Large intestine (tissue), 3 donors: ENCODE measurements around the gene SLC12A4. TPM values are rescaled to one million over a fixed set of nuclear protein-coding genes. Genes with fewer than 3 reads are reported as not detected.
A peak's percentile ranks its signal among the peaks of the same experiment; 100 is the strongest.

Experiments
- DNase-seq, 2 donors: peaks; one replicate each; pipeline versions ENCODE4 v3.0.0 to v3.0.0-alpha.2; 2013
- H3K27ac ChIP-seq: one replicate; pipeline ENCODE4 v1.5.1; 2013; ENCODE audit warnings: low read length
- H3K27me3 ChIP-seq: 2 replicates; pipeline ENCODE4 v1.6.1; 2013; ENCODE audit warnings: low read length; ENCODE audit not compliant: control insufficient read depth, insufficient read depth
- H3K36me3 ChIP-seq: 2 replicates; pipeline ENCODE4 v1.6.1; 2013; ENCODE audit warnings: low read length; ENCODE audit not compliant: control insufficient read depth, insufficient read depth
- H3K4me1 ChIP-seq: one replicate; pipeline ENCODE4 v1.6.1; 2013; ENCODE audit warnings: low read length; ENCODE audit not compliant: control insufficient read depth, insufficient read depth
- H3K4me3 ChIP-seq: one replicate; pipeline ENCODE4 v1.5.1; 2013; ENCODE audit warnings: low read length
- H3K9me3 ChIP-seq: one replicate; pipeline ENCODE4 v1.6.1; 2013; ENCODE audit warnings: mild to moderate bottlenecking, low read depth, low read length, moderate library complexity; ENCODE audit not compliant: control insufficient read depth
- WGBS: methylation state at CpG from one replicate; pipeline ENCODE4 v1.1.5; 2013; ENCODE audit warnings: low lambda C conversion rate; ENCODE audit not compliant: insufficient coverage; 5-methylcytosine and 5-hydroxymethylcytosine counted together
- polyA plus RNA-seq: library from polyadenylated mRNA; unstranded; fragments of 120-200 nt; gene quantifications from one replicate; pipeline ENCODE4 v1.2.1, GENCODE V29; 2013

The SLC12A4 gene
- polyA plus RNA-seq, 1 donor, result 25.5 TPM

- peaks cover 6% of the 10 kb centered on the region for H3K4me1 ChIP-seq
- H3K9me3 ChIP-seq, result no peaks in the 10 kb centered on the region
- H3K36me3 ChIP-seq, result peaks cover 2% of the 10 kb centered on the region
- no peak overlapping the region for H3K4me3 ChIP-seq
- peaks cover 3% of the 10 kb centered on the region for H3K27me3 ChIP-seq
- H3K27ac ChIP-seq, result no peak overlapping the region
- DNase-seq, result no peak
- WGBS, result 90% methylated on average over 2 of the region's 9 CpGs
These were observed 2.7 kb upstream of the SLC12A4 start for GRCh38 chr16:67971111-67971510.

- DNase-seq, result peak in 1 of 2 donors; percentile 55
- Histone ChIP-seq H3K27ac (peak overlapping the region; percentile 37), H3K4me3 (peak overlapping the region; percentile 78), H3K36me3 (peaks cover 2% of the 10 kb centered on the region), H3K4me1 (peaks cover 6% of the 10 kb centered on the region), H3K27me3 (no peaks in the 10 kb centered on the region), H3K9me3 (no peaks in the 10 kb centered on the region)
- 0% methylated on average over 3 of the region's 40 CpGs for WGBS
These were observed 1.0 kb upstream of the SLC12A4 start for GRCh38 chr16:67969254-67970039.

DNA sequence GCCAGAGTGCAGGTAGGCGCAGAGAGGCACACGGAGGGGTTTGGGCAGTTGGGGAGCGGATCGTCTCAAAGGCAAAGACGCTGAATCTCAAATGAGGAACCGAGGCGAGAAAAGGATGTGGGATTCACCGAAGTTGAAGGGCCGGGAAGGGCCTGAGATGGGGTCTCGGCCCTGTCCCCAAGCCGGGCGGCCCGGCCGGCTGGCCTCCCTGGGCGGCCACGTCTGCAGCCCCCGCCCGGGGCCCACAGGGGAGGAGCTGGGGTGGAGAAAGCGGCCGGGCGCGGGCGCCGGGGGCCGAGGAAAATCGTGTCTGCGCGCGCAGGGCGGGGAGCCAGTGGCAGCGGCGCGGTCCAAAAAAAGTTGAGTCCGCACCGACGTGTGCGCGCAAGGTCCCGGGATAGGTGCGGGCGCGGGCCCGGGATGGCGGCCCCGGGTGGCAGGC, 458 bp downstream of the SLC12A4 start:
- WGBS, result no CpG with 5 or more reads among the region's 45 CpGs
- Histone ChIP-seq H3K27ac (no peak overlapping the region), H3K4me1 (peaks cover 9% of the 10 kb centered on the region), H3K27me3 (no peaks in the 10 kb centered on the region), H3K36me3 (peaks cover 3% of the 10 kb centered on the region), H3K9me3 (no peaks in the 10 kb centered on the region), H3K4me3 (peak overlapping the region; percentile 78)
- DNase-seq, result no peak

GRCh38 chr16:67967183-67967957, 1.1 kb downstream of the SLC12A4 start:
- no peak overlapping the region for H3K27ac ChIP-seq
- peaks cover 6% of the 10 kb centered on the region for H3K36me3 ChIP-seq
- no peak for DNase-seq
- no peaks in the 10 kb centered on the region for H3K27me3 ChIP-seq
- 53% methylated on average over 3 of the region's 18 CpGs for WGBS
- H3K9me3 ChIP-seq, result no peaks in the 10 kb centered on the region
- H3K4me1 ChIP-seq, result peaks cover 9% of the 10 kb centered on the region
- peak overlapping the region; percentile 78 for H3K4me3 ChIP-seq

GRCh38 chr16:67966549-67967182, 1.8 kb downstream of the SLC12A4 start:
- Histone ChIP-seq H3K36me3 (peaks cover 13% of the 10 kb centered on the region), H3K27me3 (no peaks in the 10 kb centered on the region), H3K4me3 (peak overlapping the region; percentile 78), H3K4me1 (peaks cover 9% of the 10 kb centered on the region), H3K27ac (no peak overlapping the region), H3K9me3 (no peaks in the 10 kb centered on the region)
- DNase-seq, result no peak
- WGBS, result no CpG with 5 or more reads among the region's 3 CpGs

DNA sequence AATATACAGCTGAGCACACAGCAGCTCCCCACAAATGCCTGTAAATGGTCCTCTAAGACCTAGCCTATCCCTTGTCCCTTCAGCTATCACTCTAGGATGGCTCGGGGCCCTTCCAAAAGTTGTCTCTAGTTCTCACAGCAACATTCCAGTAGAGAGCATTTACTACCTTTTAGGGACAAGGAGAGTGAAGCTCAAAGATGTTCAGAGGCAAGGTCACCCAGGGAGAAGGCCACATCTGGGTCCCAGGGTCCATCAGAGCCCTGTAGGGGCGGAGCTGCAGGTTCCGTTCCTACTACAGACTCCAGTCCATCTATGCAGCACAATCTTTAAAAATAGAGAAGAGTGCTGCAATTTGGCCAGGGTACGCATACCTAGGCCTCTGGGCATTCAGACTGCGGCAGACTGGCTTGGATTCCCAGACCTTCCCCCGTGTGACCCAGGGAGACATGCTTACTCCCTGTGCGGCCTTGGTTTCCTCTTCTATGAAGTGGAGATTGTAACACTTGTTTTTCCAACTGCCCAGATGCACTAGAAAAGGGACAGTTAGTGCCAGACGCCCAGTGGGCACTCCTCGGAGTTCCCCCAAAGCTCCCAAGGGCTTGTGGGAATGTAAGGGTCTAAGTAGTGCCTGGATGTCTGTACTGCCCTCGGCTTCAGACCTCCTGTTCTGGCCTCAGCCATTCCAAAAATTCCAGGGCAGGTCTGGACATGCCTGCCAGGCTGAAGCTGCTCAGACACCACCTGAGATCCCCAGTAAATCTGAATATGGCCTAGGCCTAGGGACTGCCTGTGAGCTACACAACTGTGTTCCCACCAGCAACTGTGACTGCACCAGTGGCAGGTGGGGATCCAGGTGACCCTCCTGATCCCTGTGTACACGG, 2.5 kb downstream of the SLC12A4 start:
- WGBS, result no CpG with 5 or more reads among the region's 11 CpGs
- Histone ChIP-seq H3K27ac (no peak overlapping the region), H3K4me1 (peaks cover 9% of the 10 kb centered on the region), H3K36me3 (peaks cover 21% of the 10 kb centered on the region), H3K4me3 (no peak overlapping the region), H3K9me3 (no peaks in the 10 kb centered on the region), H3K27me3 (no peaks in the 10 kb centered on the region)
- no peak for DNase-seq

DNA sequence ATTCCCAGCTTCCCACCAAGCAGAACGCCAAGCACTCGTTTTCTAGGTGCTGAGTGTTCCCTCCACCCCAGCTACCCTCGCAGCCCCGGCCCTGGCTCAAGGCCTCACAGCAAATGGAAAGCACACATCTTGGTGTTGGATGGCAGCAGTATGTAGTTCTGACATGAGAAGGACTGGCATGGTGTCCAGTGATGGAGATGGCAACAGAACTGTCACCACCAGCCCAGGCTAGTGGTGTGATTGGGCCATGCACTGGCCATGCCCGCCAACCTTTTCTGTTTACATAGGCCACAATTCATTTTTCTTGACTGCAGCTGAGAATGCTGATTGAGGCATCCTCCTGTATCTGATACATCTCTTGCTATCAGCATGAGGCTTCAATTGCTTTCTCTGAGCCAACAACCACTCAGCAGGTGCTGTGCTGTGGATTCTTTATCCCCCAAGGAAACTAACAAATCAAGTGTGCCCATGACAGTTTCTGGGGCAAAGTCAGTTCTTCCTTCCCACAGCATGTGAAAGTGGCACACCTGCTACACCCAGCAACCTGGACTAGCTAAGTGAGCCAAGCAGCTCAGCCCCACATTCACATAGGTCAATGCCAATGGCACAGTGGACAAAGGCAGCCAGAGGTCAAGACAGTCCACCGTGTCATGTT, 3.8 kb downstream of the SLC12A4 start:
- Histone ChIP-seq H3K27me3 (no peaks in the 10 kb centered on the region), H3K27ac (no peak overlapping the region), H3K4me3 (no peak overlapping the region), H3K36me3 (peaks cover 32% of the 10 kb centered on the region), H3K9me3 (no peaks in the 10 kb centered on the region), H3K4me1 (peaks cover 9% of the 10 kb centered on the region)
- DNase-seq, result no peak
- WGBS, result no CpG with 5 or more reads among the region's 6 CpGs

- peak; percentile 41 to 75 for DNase-seq
- Histone ChIP-seq H3K27ac (no peak overlapping the region), H3K27me3 (no peaks in the 10 kb centered on the region), H3K9me3 (no peaks in the 10 kb centered on the region), H3K4me3 (peak overlapping the region; percentile 37), H3K36me3 (peaks cover 40% of the 10 kb centered on the region), H3K4me1 (peaks cover 9% of the 10 kb centered on the region)
- no CpG with 5 or more reads among the region's 32 CpGs for WGBS
These were observed 4.6 kb downstream of the SLC12A4 start for GRCh38 chr16:67963662-67964321.

DNA sequence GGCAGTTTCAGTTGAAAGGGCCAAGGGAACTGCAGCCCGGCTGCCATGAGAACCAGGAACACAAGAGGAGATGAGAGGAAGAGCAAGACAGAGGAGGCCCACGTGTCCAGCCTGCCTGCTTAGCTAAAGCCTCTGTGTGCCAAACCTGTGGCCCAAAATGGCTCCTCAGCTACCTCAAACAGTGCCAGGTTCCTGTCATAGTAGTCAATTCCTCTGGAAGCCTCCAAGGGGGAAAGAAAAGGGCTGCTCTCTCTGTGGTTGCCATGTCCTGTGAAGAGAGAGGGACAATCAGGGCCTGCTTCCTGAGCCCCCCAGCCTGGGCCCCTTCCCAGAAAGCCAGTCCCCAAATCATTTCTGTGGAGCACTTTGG, 5.2 kb downstream of the SLC12A4 start:
- Histone ChIP-seq H3K27ac (no peak overlapping the region), H3K4me3 (peak overlapping the region; percentile 37), H3K9me3 (no peaks in the 10 kb centered on the region), H3K4me1 (peaks cover 9% of the 10 kb centered on the region), H3K36me3 (peaks cover 45% of the 10 kb centered on the region), H3K27me3 (no peaks in the 10 kb centered on the region)
- no CpG with 5 or more reads among the region's 2 CpGs for WGBS
- no peak for DNase-seq
